Hepatocyte (in vitro differentiated cells): ENCODE results near the gene RHCG. TPM values are rescaled to one million over a fixed set of nuclear protein-coding genes. Genes with fewer than 3 reads are reported as not detected.

Experiments used
- DNase-seq: peaks from one replicate; pipeline ENCODE4 v3.0.0-alpha.2; 2016; ENCODE audit warnings: low spot score
- H2AFZ ChIP-seq: fragments of 200-600 bp; sonication (generic); 2 replicates; pipeline ENCODE4 v1.6.0; 2016; ENCODE audit warnings: antibody characterized with exemption, mild to moderate bottlenecking
- H3K27ac ChIP-seq: fragments of 200-600 bp; sonication (generic); 2 replicates; pipeline ENCODE4 v1.5.1; 2016; ENCODE audit warnings: mild to moderate bottlenecking
- H3K27me3 ChIP-seq: fragments of 200-600 bp; sonication (generic); 2 replicates; pipeline ENCODE4 v1.6.1; 2016
- H3K36me3 ChIP-seq: fragments of 200-600 bp; sonication (generic); replicated peaks from 2 replicates; pipeline ENCODE4 v1.5.1; 2016; ENCODE audit warnings: low read depth; ENCODE audit not compliant: insufficient read depth
- H3K4me1 ChIP-seq: fragments of 200-600 bp; sonication (generic); 2 replicates; pipeline ENCODE4 v1.5.1; 2016; ENCODE audit warnings: mild to moderate bottlenecking, moderate library complexity; ENCODE audit not compliant: insufficient read depth
- H3K4me2 ChIP-seq: fragments of 200-600 bp; sonication (generic); 2 replicates; pipeline ENCODE4 v1.6.0; 2016
- H3K4me3 ChIP-seq: fragments of 200-600 bp; sonication (generic); 2 replicates; pipeline ENCODE4 v1.5.1; 2016; ENCODE audit warnings: mild to moderate bottlenecking
- H3K79me2 ChIP-seq: fragments of 200-600 bp; sonication (generic); 2 replicates; pipeline ENCODE4 v1.6.0; 2017; ENCODE audit warnings: mild to moderate bottlenecking
- H3K9me2 ChIP-seq: fragments of 200-600 bp; sonication (generic); replicated peaks from 2 replicates; pipeline ENCODE4 v1.6.0; 2017; ENCODE audit warnings: mild to moderate bottlenecking; ENCODE audit not compliant: insufficient read depth
- H3K9me3 ChIP-seq: fragments of 200-600 bp; sonication (generic); 2 replicates; pipeline ENCODE4 v1.5.1; 2016; ENCODE audit warnings: low read depth, mild to moderate bottlenecking
- H4K20me1 ChIP-seq: fragments of 200-600 bp; sonication (generic); 2 replicates; pipeline ENCODE4 v1.6.0; 2016; ENCODE audit warnings: mild to moderate bottlenecking; ENCODE audit not compliant: insufficient read depth, poor library complexity, severe bottlenecking
- EZH2 ChIP-seq: fragments of 200-600 bp; sonication (generic); IDR thresholded peaks from 2 replicates; pipeline ENCODE4 v1.6.1; 2016; ENCODE audit warnings: antibody characterized with exemption, mild to moderate bottlenecking, borderline replicate concordance
- EZH2phosphoT487 ChIP-seq: fragments of 200-600 bp; sonication (generic); IDR thresholded peaks from one replicate; pipeline ENCODE4 v1.6.1; 2018; ENCODE audit warnings: antibody characterized with exemption, mild to moderate bottlenecking, low read depth, moderate library complexity; ENCODE audit not compliant: unreplicated experiment, severe bottlenecking
- WGBS: methylation state at CpG from one replicate; pipeline ENCODE4 v1.1.6; 2016; ENCODE audit warnings: low lambda C conversion rate; ENCODE audit errors: missing lambda C conversion rate; 5-methylcytosine and 5-hydroxymethylcytosine counted together
- polyA plus RNA-seq: library from polyadenylated mRNA; unstranded; fragments of >200 nt; fragmentation: Nextera tagmentation; extraction: Ambion mirVana; gene quantifications from 2 replicates; pipeline ENCODE4 v1.2.1, GENCODE V29; 2016
- total RNA-seq: library from RNA; depleted of rRNA; stranded (reverse); fragments of >200 nt; gene quantifications from 2 replicates; pipeline ENCODE4 v1.2.3, GENCODE V29; 2014
- TF ChIP-seq, protein P1 (sequence below): fragments of 200-600 bp; sonication (generic); IDR thresholded peaks from 2 replicates; pipeline ENCODE4 v1.5.1; 2016; ENCODE audit warnings: antibody characterized with exemption, mild to moderate bottlenecking; ENCODE audit not compliant: poor library complexity

The RHCG gene
- total and polyA plus RNA-seq, 2 experiments from 2014 or later = 1.1 to 1.7 TPM

GRCh38 chr15:89459271-89460038 is 36.9 kb downstream of the RHCG start:
- TF ChIP-seq, protein P1, sequence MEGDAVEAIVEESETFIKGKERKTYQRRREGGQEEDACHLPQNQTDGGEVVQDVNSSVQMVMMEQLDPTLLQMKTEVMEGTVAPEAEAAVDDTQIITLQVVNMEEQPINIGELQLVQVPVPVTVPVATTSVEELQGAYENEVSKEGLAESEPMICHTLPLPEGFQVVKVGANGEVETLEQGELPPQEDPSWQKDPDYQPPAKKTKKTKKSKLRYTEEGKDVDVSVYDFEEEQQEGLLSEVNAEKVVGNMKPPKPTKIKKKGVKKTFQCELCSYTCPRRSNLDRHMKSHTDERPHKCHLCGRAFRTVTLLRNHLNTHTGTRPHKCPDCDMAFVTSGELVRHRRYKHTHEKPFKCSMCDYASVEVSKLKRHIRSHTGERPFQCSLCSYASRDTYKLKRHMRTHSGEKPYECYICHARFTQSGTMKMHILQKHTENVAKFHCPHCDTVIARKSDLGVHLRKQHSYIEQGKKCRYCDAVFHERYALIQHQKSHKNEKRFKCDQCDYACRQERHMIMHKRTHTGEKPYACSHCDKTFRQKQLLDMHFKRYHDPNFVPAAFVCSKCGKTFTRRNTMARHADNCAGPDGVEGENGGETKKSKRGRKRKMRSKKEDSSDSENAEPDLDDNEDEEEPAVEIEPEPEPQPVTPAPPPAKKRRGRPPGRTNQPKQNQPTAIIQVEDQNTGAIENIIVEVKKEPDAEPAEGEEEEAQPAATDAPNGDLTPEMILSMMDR = no peak
- no peak for TF ChIP-seq EZH2
- TF ChIP-seq EZH2phosphoT487 = no peak
- no peaks in the 10 kb centered on the region for H3K36me3 ChIP-seq
- H3K4me3 ChIP-seq = no peak overlapping the region
- no peaks in the 10 kb centered on the region for H4K20me1 ChIP-seq
- H3K27me3 ChIP-seq = no peaks in the 10 kb centered on the region
- H3K9me2 ChIP-seq = no peaks in the 10 kb centered on the region
- peak overlapping the region; percentile 76 for H3K27ac ChIP-seq
- WGBS = 58% methylated on average over 2 of the region's 2 CpGs
- H3K4me1 ChIP-seq = no peaks in the 10 kb centered on the region
- H2AFZ ChIP-seq = no peak overlapping the region
- H3K9me3 ChIP-seq = no peaks in the 10 kb centered on the region
- H3K79me2 ChIP-seq = no peaks in the 10 kb centered on the region
- peak; percentile 42 for DNase-seq
- peak overlapping the region; percentile 41 for H3K4me2 ChIP-seq

DNA sequence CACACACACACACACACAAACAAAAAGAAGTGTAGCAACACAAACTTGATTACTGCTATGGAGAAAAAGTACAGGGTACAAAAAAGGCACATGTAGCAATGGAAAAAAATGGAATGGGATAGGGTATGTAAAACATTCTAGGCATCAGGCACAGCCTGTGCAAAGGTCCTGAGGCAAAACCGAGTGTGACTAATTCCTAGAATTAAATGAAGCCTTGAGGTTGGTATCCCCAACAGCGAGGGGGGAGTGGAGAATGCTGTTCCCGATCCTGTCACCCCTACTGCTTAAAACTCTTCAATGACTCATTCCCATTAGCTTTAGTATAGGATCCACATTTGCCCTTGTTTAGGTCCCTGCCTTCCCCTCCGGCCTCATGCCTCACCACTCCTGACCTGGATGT is 37.9 kb downstream of the RHCG start:
- Histone ChIP-seq H3K9me2 (no peaks in the 10 kb centered on the region), H2AFZ (no peak overlapping the region), H3K4me1 (no peaks in the 10 kb centered on the region), H3K4me3 (no peak overlapping the region), H3K9me3 (no peaks in the 10 kb centered on the region), H3K79me2 (no peaks in the 10 kb centered on the region), H3K27me3 (no peaks in the 10 kb centered on the region), H3K27ac (peak overlapping the region; percentile 31), H4K20me1 (no peaks in the 10 kb centered on the region), H3K36me3 (no peaks in the 10 kb centered on the region), H3K4me2 (no peak overlapping the region)
- no peak for DNase-seq
- WGBS = 53% methylated on average over 4 of the region's 4 CpGs
- TF ChIP-seq, protein P1 = no peak
- TF ChIP-seq EZH2 (no peak), EZH2phosphoT487 (no peak)

- TF ChIP-seq EZH2phosphoT487 (no peak), EZH2 (no peak)
- TF ChIP-seq, protein P1 = no peak
- DNase-seq = no peak
- no peaks in the 10 kb centered on the region for H3K4me1 ChIP-seq
Observed at GRCh38 chr15:89457086-89457485, 39.3 kb downstream of the RHCG start.

More at GRCh38 chr15:89457086-89457485, 39.3 kb downstream of the RHCG start:
- no peak overlapping the region for H2AFZ ChIP-seq
- no peaks in the 10 kb centered on the region for H3K27me3 ChIP-seq
- no peak overlapping the region for H3K27ac ChIP-seq
- no peak overlapping the region for H3K4me2 ChIP-seq
- no peak overlapping the region for H3K4me3 ChIP-seq
- no peaks in the 10 kb centered on the region for H3K9me3 ChIP-seq
- H4K20me1 ChIP-seq = no peaks in the 10 kb centered on the region
- no peaks in the 10 kb centered on the region for H3K9me2 ChIP-seq
- no peaks in the 10 kb centered on the region for H3K36me3 ChIP-seq
- H3K79me2 ChIP-seq = no peaks in the 10 kb centered on the region
